ENCODE results near the gene EFHD2.

DNA sequence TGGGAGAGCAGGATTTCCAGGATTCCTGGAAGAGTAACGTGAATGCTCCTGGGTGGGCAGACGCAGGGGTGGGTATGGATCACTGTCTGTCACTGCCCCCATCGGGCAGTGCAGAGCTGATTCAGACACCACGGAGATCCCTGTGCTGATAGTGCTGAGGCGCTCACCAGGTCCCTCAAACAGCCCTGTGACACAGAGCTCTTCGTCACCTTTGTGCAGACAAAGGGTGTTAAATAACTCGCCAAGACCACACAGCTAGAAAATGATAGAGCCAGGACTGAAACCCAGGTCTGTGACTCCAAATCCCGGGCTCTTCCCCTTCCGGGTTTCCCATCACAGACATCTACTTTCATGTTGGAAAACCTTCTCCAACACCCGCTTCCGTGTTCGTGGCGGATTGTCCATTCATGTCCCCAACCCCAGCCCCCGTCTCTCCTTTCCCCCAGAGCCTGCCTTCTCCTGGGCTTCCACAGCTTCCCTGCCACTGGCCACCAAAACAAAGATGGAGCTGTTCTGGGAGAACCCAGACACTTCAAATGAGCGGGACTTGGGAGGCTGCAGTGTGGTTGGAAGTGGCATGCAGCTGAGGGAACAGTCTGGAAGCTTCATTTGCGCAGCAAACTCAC lies 2.6 kb downstream of the EFHD2 start:
- TF ChIP-seq, protein P1, sequence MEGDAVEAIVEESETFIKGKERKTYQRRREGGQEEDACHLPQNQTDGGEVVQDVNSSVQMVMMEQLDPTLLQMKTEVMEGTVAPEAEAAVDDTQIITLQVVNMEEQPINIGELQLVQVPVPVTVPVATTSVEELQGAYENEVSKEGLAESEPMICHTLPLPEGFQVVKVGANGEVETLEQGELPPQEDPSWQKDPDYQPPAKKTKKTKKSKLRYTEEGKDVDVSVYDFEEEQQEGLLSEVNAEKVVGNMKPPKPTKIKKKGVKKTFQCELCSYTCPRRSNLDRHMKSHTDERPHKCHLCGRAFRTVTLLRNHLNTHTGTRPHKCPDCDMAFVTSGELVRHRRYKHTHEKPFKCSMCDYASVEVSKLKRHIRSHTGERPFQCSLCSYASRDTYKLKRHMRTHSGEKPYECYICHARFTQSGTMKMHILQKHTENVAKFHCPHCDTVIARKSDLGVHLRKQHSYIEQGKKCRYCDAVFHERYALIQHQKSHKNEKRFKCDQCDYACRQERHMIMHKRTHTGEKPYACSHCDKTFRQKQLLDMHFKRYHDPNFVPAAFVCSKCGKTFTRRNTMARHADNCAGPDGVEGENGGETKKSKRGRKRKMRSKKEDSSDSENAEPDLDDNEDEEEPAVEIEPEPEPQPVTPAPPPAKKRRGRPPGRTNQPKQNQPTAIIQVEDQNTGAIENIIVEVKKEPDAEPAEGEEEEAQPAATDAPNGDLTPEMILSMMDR (IDR thresholded peaks at IDR 0.05) = no peak
- TF ChIP-seq POLR2A (IDR thresholded peaks at IDR 0.05) = no peak
